Spleen (tissue), 11 donors: ENCODE results near the gene SPX. TPM values are rescaled to one million over a fixed set of nuclear protein-coding genes. Genes with fewer than 3 reads are reported as not detected.

Experiments used
- DNase-seq: peaks from one replicate; pipeline ENCODE4 v3.0.0-alpha.2; 2020
- H3K27ac ChIP-seq, 8 donors: fragments of 200-600 bp; sonication (generic) in 7 of 8; 1 replicate in 4 of 8; 2 replicates in 4 of 8; pipeline versions ENCODE4 v1.5.0 to v1.8.0; 2016 to 2021; ENCODE audit warnings: inconsistent platforms in 4 of 8, mild to moderate bottlenecking in 4 of 8, moderate library complexity in 1 of 8
- H3K27me3 ChIP-seq, 7 donors: fragments of 200-600 bp; sonication (generic) in 6 of 7; replicated peaks in 1 of 7; 1 replicate in 4 of 7; 2 replicates in 3 of 7; pipeline versions ENCODE4 v1.5.0 to v1.8.0; 2016 to 2021; ENCODE audit warnings: inconsistent platforms in 3 of 7, mild to moderate bottlenecking in 1 of 7
- H3K36me3 ChIP-seq, 6 donors: fragments of 200-600 bp; sonication (generic) in 5 of 6; 1 replicate in 4 of 6; 2 replicates in 2 of 6; pipeline versions ENCODE4 v1.5.0 to v1.8.0; 2016 to 2021; ENCODE audit warnings: inconsistent platforms in 2 of 6
- H3K4me1 ChIP-seq, 6 donors: fragments of 200-600 bp; sonication (generic) in 5 of 6; 1 replicate in 3 of 6; 2 replicates in 3 of 6; pipeline versions ENCODE4 v1.5.0 to v1.8.0; 2016 to 2021; ENCODE audit warnings: inconsistent platforms in 3 of 6
- H3K4me3 ChIP-seq, 8 donors: fragments of 200-600 bp; sonication (generic) in 7 of 8; 1 replicate in 4 of 8; 2 replicates in 4 of 8; pipeline versions ENCODE4 v1.5.0 to v1.8.0; 2016 to 2021; ENCODE audit warnings: inconsistent platforms in 4 of 8, mild to moderate bottlenecking in 4 of 8, moderate library complexity in 2 of 8
- H3K9me3 ChIP-seq, 8 donors: fragments of 200-600 bp; sonication (generic) in 7 of 8; 1 replicate in 4 of 8; 2 replicates in 4 of 8; pipeline versions ENCODE4 v1.5.0 to v1.8.0; 2016 to 2021; ENCODE audit warnings: inconsistent platforms in 4 of 8
- CTCF ChIP-seq, 11 experiments: fragments of 200-600 bp in 7 of 11; fragments of 450-650 bp in 4 of 11; sonication (generic) in 4 of 11; IDR thresholded peaks in 8 of 11; conservative IDR thresholded peaks in 3 of 11; 1 replicate in 7 of 11; 2 replicates in 4 of 11; pipeline versions ENCODE4 v1.4.0 to v1.8.0; 2016 to 2021; ENCODE audit warnings: antibody characterized with exemption in 11 of 11, inconsistent platforms in 4 of 11, mild to moderate bottlenecking in 1 of 11
- POLR2A ChIP-seq, 3 donors: fragments of 450-650 bp; IDR thresholded peaks; one replicate each; pipeline ENCODE4 v1.5.1; 2017; ENCODE audit warnings: antibody characterized with exemption in 3 of 3, mild to moderate bottlenecking in 1 of 3
- POLR2AphosphoS5 ChIP-seq, 3 donors: sonication (generic); formaldehyde crosslinking; IDR thresholded peaks; one replicate each; pipeline ENCODE4 v1.5.1; 2017; ENCODE audit warnings: antibody characterized with exemption in 3 of 3
- WGBS, 5 donors: extraction: QIAGEN DNeasy Blood & Tissue Kit in 3 of 5; methylation state at CpG; one replicate each; pipeline versions ENCODE4 v1.1.5 to v1.1.7; 2013 to 2018; 5-methylcytosine and 5-hydroxymethylcytosine counted together
- intact Hi-C: fragments of 100-400 bp; cut with DNase I; formaldehyde crosslinking; loops from one replicate; pipeline ENCODE4 v1.15.0; 2023; ENCODE audit warnings: low total_unique reads
- polyA plus RNA-seq, 3 donors: library from polyadenylated mRNA; stranded (reverse); fragments of 200-250 nt; gene quantifications; one replicate each; pipeline ENCODE4 v1.2.1, GENCODE V29; 2013
- total RNA-seq, 7 donors: library from RNA; depleted of rRNA in 3 of 7; stranded (reverse); fragments of >200 nt in 3 of 7; fragmentation: NEBNext Ultra II Directional in 4 of 7; extraction: Animal tissue kit (Norgen Biotek cat#: 25700) in 4 of 7; gene quantifications; one replicate each; pipeline versions ENCODE4 v1.1.0 to v1.2.1, GENCODE V29; 2016 to 2021
- donor health status: healthy with polysubstance abuse.
- donor health status: DM: no; HTN: no; CAD: no; lungs with moderate emphysema.
- donor health status: DM: no; HTN: no; CAD: no.
- donor health status: Bipolar disorder and iron deficiency.
- donor health status: healthy.
- donor health status: DM: no; HTN: no; CAD: no.
- donor health status: DM: yes; HTN: yes; CAD: no.

SPX gene
- total and polyA plus RNA-seq, 10 donors = 0.15 to 1.3 (median 0.53) TPM; not detected in 1

DNA sequence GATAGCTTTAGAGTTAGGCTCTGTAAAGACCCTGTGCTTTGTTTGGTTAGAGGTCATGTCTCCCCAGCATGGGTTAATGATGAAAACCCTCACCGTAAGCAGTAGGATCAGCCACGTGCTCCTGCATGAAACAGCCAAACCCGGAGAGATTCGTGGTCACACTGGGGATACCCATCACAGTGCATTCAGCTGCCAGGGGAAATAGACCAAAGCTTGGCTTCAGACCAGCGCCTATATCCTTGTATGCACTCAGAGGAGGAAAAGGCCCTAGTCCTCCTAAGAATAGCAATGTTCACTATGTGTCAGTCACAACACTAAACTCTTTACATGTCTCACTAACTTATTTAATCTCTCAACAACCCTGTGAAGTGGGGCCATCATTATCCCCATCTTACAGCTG lies 16.3 kb downstream of the SPX start:
- Histone ChIP-seq H3K27ac (no peak overlapping the region), H3K4me1 (no peaks in the 10 kb centered on the region), H3K36me3 (no peaks in the 10 kb centered on the region), H3K27me3 (no peaks in the 10 kb centered on the region), H3K9me3 (no peaks in the 10 kb centered on the region), H3K4me3 (no peak overlapping the region)
- WGBS, 5 donors = 27 to 40% (median 36%) methylated on average over 5 of the region's 5 CpGs
- TF ChIP-seq CTCF (IDR thresholded peaks at IDR 0.05 in 8 of 11, conservative IDR thresholded peaks at IDR 0.05 in 3 of 11) = no peak
- no peak for TF ChIP-seq POLR2A (IDR thresholded peaks at IDR 0.05)
- no peak for TF ChIP-seq POLR2AphosphoS5 (IDR thresholded peaks at IDR 0.05)
- intact Hi-C loops = no loop called here
- no peak for DNase-seq

DNA sequence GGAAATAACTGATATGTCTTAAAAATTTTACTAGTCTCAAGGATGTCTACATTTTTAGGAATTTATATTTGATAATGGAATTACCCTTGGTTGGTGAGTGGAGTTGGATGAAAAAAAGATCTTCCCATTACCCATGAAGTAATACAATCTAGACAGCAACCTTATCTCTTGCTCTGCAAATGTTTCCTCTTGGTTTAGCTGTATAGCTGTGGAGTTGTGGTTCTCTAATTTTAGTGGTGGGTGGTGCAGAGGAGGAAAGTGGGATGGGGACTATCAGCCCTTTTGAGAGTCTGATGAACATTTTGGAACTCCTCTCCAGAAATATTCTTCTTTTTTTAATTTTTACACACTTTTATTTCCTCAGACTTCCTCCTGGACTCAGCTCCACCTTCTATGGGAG lies 17.1 kb downstream of the SPX start:
- H3K27me3 ChIP-seq = no peaks in the 10 kb centered on the region
- no peaks in the 10 kb centered on the region for H3K36me3 ChIP-seq
- H3K27ac ChIP-seq = no peak overlapping the region
- DNase-seq = no peak
- TF ChIP-seq CTCF (IDR thresholded peaks at IDR 0.05 in 8 of 11, conservative IDR thresholded peaks at IDR 0.05 in 3 of 11) = no peak
- TF ChIP-seq POLR2A (IDR thresholded peaks at IDR 0.05) = no peak
- no peak for TF ChIP-seq POLR2AphosphoS5 (IDR thresholded peaks at IDR 0.05)
- intact Hi-C loops = no loop called here
- H3K9me3 ChIP-seq = no peaks in the 10 kb centered on the region
- no peak overlapping the region for H3K4me3 ChIP-seq
- H3K4me1 ChIP-seq = no peaks in the 10 kb centered on the region

DNA sequence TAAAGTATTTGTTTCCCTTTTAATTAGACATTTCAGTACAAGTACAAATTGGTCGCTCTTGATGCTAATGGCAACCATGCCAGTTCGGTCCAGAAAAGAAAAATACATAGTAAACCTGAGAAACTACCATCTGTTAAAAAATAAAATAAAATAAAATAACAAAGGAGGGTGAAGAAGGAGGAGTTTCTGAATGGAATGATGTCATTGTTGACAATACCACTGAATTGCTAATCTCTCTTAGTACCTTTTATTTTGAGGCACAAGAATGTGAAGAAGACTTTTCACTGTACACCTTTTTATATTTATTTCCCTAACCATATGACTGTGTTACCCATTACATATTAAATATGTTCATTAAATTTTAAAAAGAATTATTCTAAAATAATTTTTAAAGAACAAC lies 19.5 kb downstream of the SPX start:
- WGBS, 5 donors = 83 to 95% (median 89%) methylated on average over 2 of the region's 2 CpGs
- intact Hi-C loops = no loop called here
- no peaks in the 10 kb centered on the region for H3K4me1 ChIP-seq
- DNase-seq = no peak
- no peaks in the 10 kb centered on the region for H3K9me3 ChIP-seq
- H3K27me3 ChIP-seq = no peaks in the 10 kb centered on the region
- H3K36me3 ChIP-seq = no peaks in the 10 kb centered on the region
- no peak for TF ChIP-seq POLR2AphosphoS5 (IDR thresholded peaks at IDR 0.05)
- TF ChIP-seq POLR2A (IDR thresholded peaks at IDR 0.05) = no peak
- no peak for TF ChIP-seq CTCF (IDR thresholded peaks at IDR 0.05 in 8 of 11, conservative IDR thresholded peaks at IDR 0.05 in 3 of 11)
- no peak overlapping the region for H3K4me3 ChIP-seq
- no peak overlapping the region for H3K27ac ChIP-seq

DNA sequence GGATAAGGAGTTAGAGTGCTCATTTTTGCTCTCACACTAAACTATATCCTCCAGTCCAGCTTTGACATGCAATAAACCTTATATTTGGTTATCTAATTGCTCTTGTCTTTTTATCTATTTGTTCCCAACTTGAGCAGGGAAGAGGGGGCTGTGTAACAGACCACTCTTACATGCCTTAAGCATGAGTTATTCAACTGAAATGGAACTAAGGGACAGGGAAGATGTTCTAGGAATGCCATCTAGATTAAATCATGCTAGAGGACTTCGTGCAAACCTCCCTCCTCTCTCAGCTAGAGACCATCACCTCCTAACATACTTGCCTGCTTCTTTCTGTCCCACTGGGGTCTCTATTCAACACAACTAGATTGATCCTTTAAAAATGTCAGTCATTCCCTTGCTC lies 20.6 kb downstream of the SPX start:
- Histone ChIP-seq H3K4me3 (no peak overlapping the region), H3K27me3 (no peaks in the 10 kb centered on the region), H3K9me3 (no peaks in the 10 kb centered on the region), H3K36me3 (no peaks in the 10 kb centered on the region), H3K4me1 (no peaks in the 10 kb centered on the region), H3K27ac (no peak overlapping the region)
- intact Hi-C loops = no loop called here
- TF ChIP-seq POLR2A (IDR thresholded peaks at IDR 0.05) (no peak), POLR2AphosphoS5 (IDR thresholded peaks at IDR 0.05) (no peak), CTCF (IDR thresholded peaks at IDR 0.05 in 8 of 11, conservative IDR thresholded peaks at IDR 0.05 in 3 of 11) (no peak)
- WGBS, 5 donors = 0 to 25% (median 0%) methylated on average over 1 of the region's 1 CpG
- DNase-seq = no peak
